K562 (cell line): ENCODE measurements around the gene C9.

Experiments
- CHD4 ChIP-seq: fragments of 200-600 bp; sonication (generic); IDR thresholded peaks from 3 replicates; pipeline ENCODE4 v1.6.1; 2012; ENCODE audit warnings: low read depth, mild to moderate bottlenecking, mixed read lengths, low read length, inconsistent platforms; ENCODE audit not compliant: insufficient read depth, insufficient replicate concordance, poor library complexity, severe bottlenecking
- CTCF ChIP-seq, 3 experiments: IDR thresholded peaks in 2 of 3; conservative IDR thresholded peaks in 1 of 3; 2 replicates each; pipeline ENCODE4 v1.5.1; 2011 to 2012; ENCODE audit warnings: low read length in 3 of 3, mild to moderate bottlenecking in 3 of 3, control low read depth in 2 of 3, improper control_type of control experiment in 1 of 3, inconsistent platforms in 1 of 3, low read depth in 1 of 3, mixed read lengths in 1 of 3, moderate library complexity in 1 of 3; ENCODE audit not compliant: insufficient read depth in 2 of 3
- E2F8 ChIP-seq: fragments of 450-650 bp; IDR thresholded peaks from 2 replicates; pipeline ENCODE4 v1.7.1; 2018; ENCODE audit warnings: mild to moderate bottlenecking, low read depth; ENCODE audit not compliant: partially characterized antibody
- HNRNPH1 ChIP-seq: fragments of 200-400 bp; formaldehyde crosslinking; optimal IDR thresholded peaks from 2 replicates; pipeline ENCODE3; 2017; ENCODE audit warnings: low read depth, mild to moderate bottlenecking, low read length, moderate library complexity
- IRF1 ChIP-seq: sonication (generic); formaldehyde crosslinking; IDR thresholded peaks from 2 replicates; pipeline ENCODE4 v1.8.0; 2022; ENCODE audit warnings: missing genetic modification reagents, mild to moderate bottlenecking, borderline replicate concordance
- TFAM ChIP-seq: fragments of 250-450 bp; sonication (Bioruptor Pico); conservative IDR thresholded peaks from 2 replicates; pipeline ENCODE4 v1.5.0; 2021; ENCODE audit warnings: mild to moderate bottlenecking, moderate library complexity
- ZZZ3 ChIP-seq: fragments of 450-650 bp; IDR thresholded peaks from 2 replicates; pipeline ENCODE4 v1.6.1; 2016; ENCODE audit warnings: antibody characterized with exemption, mild to moderate bottlenecking, moderate library complexity

GRCh38 chr5:39235648-39236047, 128.6 kb downstream of the C9 start:
- TF ChIP-seq CTCF (IDR thresholded peaks at IDR 0.05 in 2 of 3, conservative IDR thresholded peaks at IDR 0.05 in 1 of 3; ENCODE audit: insufficient read depth in 2 of 3, low read depth in 1 of 3, low read length in 3 of 3) (no peak), E2F8 (no peak), HNRNPH1 (no peak), IRF1 (CRISPR knock-in tag) (no peak), TFAM (no peak), ZZZ3 (no peak), CHD4 (no peak)
